HepG2 (cell line): ENCODE results near the gene COPS6. TPM values are rescaled to one million over a fixed set of nuclear protein-coding genes. Genes with fewer than 3 reads are reported as not detected.

ENCODE experiments used
- IRX3 ChIP-seq: sonication (generic); formaldehyde crosslinking; IDR thresholded peaks from 2 replicates; pipeline ENCODE4 v1.8.1; 2023; ENCODE audit warnings: mild to moderate bottlenecking, low read depth, missing genetic modification reagents, borderline replicate concordance
- LCORL ChIP-seq, 2 experiments: fragments of 450-650 bp in 1 of 2; sonication (generic) in 1 of 2; formaldehyde crosslinking in 1 of 2; IDR thresholded peaks; 2 replicates each; pipeline versions ENCODE4 v1.5.0 to v1.6.1; 2017 to 2020; ENCODE audit warnings: antibody characterized with exemption in 1 of 2, missing genetic modification reagents in 1 of 2
- PAX8 ChIP-seq: sonication (generic); formaldehyde crosslinking; IDR thresholded peaks from 2 replicates; pipeline ENCODE4 v1.8.0; 2022; ENCODE audit warnings: mild to moderate bottlenecking, missing genetic modification reagents, borderline replicate concordance
- PHB2 ChIP-seq: fragments of 450-650 bp; IDR thresholded peaks from 2 replicates; pipeline ENCODE4 v1.6.1; 2018; ENCODE audit not compliant: partially characterized antibody
- SIN3B ChIP-seq: fragments of 150-350 bp; IDR thresholded peaks from 2 replicates; pipeline ENCODE4 v1.6.1; 2014; ENCODE audit warnings: low read length
- SMAD1 ChIP-seq: sonication (generic); formaldehyde crosslinking; IDR thresholded peaks from 2 replicates; pipeline ENCODE4 v1.4.0; 2020; ENCODE audit warnings: missing genetic modification reagents, low read depth, mild to moderate bottlenecking, borderline replicate concordance
- SOX13 ChIP-seq, 3 experiments: fragments of 450-650 bp in 1 of 3; sonication (generic) in 1 of 3; formaldehyde crosslinking in 1 of 3; IDR thresholded peaks in 2 of 3; conservative IDR thresholded peaks in 1 of 3; 2 replicates each; pipeline versions ENCODE4 v1.5.0 to v1.6.1; 2016 to 2020; ENCODE audit warnings: antibody characterized with exemption in 1 of 3, mild to moderate bottlenecking in 1 of 3, missing compliant biosample characterization in 1 of 3, missing genetic modification reagents in 1 of 3, moderate library complexity in 1 of 3
- THAP11 ChIP-seq: IDR thresholded peaks from 2 replicates; pipeline ENCODE4 v1.6.1; 2016; ENCODE audit warnings: missing biosample characterization, missing genetic modification reagents
- ZFYVE20 ChIP-seq: sonication (generic); formaldehyde crosslinking; IDR thresholded peaks from 2 replicates; pipeline ENCODE4 v1.8.0; 2023; ENCODE audit warnings: low read depth, mild to moderate bottlenecking, moderate library complexity, missing genetic modification reagents, borderline replicate concordance
- ZNF124 ChIP-seq: sonication (generic); formaldehyde crosslinking; IDR thresholded peaks from 2 replicates; pipeline ENCODE4 v1.4.0; 2020; ENCODE audit warnings: missing genetic modification reagents
- polyA plus RNA-seq, 8 experiments: library from polyadenylated mRNA; depleted of rRNA in 3 of 8; stranded (reverse) in 7 of 8; unstranded in 1 of 8; fragments of >200 nt; fragmentation: Illumina TruSeq in 4 of 8; extraction: Trizol in 4 of 8; gene quantifications; 2 replicates each; pipeline versions ENCODE4 v1.2.1 to v1.2.3, GENCODE V29; 2011 to 2016; ENCODE audit warnings: low read depth in 4 of 8, missing spikeins in 1 of 8, mixed read lengths in 1 of 8; ENCODE audit not compliant: insufficient read depth in 1 of 8
- total RNA-seq, 5 experiments: library from RNA; depleted of rRNA; stranded (reverse); fragments of >200 nt; fragmentation: Illumina TruSeq; extraction: Trizol; gene quantifications; 2 replicates each; pipeline ENCODE4 v1.2.3, GENCODE V29; 2016; ENCODE audit warnings: low read depth in 1 of 5
- TF ChIP-seq, protein P1 (sequence below): sonication (generic); formaldehyde crosslinking; IDR thresholded peaks from 2 replicates; pipeline ENCODE4 v1.4.0; 2020; ENCODE audit warnings: mild to moderate bottlenecking, low read depth, missing genetic modification reagents
- TF ChIP-seq, protein P2 (sequence below): sonication (generic); formaldehyde crosslinking; IDR thresholded peaks from 2 replicates; pipeline ENCODE4 v1.4.0; 2020; ENCODE audit warnings: missing genetic modification reagents
- TF ChIP-seq, protein P3 (sequence below): sonication (generic); formaldehyde crosslinking; IDR thresholded peaks from 2 replicates; pipeline ENCODE4 v1.4.0; 2020; ENCODE audit warnings: missing genetic modification reagents
- TF ChIP-seq, protein P4 (sequence below): sonication (generic); formaldehyde crosslinking; IDR thresholded peaks from 2 replicates; pipeline ENCODE4 v1.4.0; 2020; ENCODE audit warnings: mild to moderate bottlenecking, missing genetic modification reagents
- TF ChIP-seq, protein P5 (sequence below): fragments of 450-650 bp; IDR thresholded peaks from 2 replicates; pipeline ENCODE4 v1.6.1; 2016
- TF ChIP-seq, protein P6 (sequence below): sonication (generic); formaldehyde crosslinking; IDR thresholded peaks from 2 replicates; pipeline ENCODE4 v1.8.0; 2022; ENCODE audit warnings: mild to moderate bottlenecking, missing genetic modification reagents, moderate library complexity
- TF ChIP-seq, protein P7 (sequence below): sonication (generic); formaldehyde crosslinking; IDR thresholded peaks from 2 replicates; pipeline ENCODE4 v1.4.0; 2020; ENCODE audit warnings: mild to moderate bottlenecking, missing genetic modification reagents

COPS6 gene
- total and polyA plus RNA-seq, 2 of the 13 experiments (the other 11 are each of a cell fraction or from before 2014, with no cell fraction given), result 33.4 to 117 TPM

DNA sequence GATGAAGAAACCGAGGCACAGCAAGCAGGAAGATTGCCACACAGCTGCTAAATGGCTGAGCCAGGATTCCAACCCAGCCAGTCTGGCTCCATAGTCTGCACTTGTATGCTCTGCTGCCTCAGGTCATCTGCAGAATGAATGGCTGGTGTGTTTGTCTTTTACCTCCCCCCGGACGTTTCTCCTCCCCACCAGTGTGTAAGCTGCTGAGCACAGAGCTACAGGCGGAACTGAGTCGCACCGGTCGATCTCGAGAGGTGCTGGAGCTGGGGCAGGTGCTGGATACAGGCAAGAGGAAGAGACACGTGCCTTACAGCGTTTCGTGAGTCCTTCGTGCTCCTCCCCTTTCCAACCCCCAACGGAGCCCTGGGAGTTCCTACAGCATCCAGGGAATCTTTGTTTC, 33.3 kb downstream of the COPS6 start (continued):
- TF ChIP-seq SOX13 (IDR thresholded peaks at IDR 0.05), result no peak
- TF ChIP-seq SOX13 (CRISPR knock-in tag; conservative IDR thresholded peaks at IDR 0.05 in 1 of 2, IDR thresholded peaks at IDR 0.05 in 1 of 2), result peak in 1 of 2 experiments; percentile 48; a peak in 1 of 4 replicates
- TF ChIP-seq THAP11 (CRISPR knock-in tag), result peak; percentile 72
- TF ChIP-seq PHB2, result no peak
- TF ChIP-seq, protein P1, sequence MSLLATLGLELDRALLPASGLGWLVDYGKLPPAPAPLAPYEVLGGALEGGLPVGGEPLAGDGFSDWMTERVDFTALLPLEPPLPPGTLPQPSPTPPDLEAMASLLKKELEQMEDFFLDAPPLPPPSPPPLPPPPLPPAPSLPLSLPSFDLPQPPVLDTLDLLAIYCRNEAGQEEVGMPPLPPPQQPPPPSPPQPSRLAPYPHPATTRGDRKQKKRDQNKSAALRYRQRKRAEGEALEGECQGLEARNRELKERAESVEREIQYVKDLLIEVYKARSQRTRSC (CRISPR knock-in tag), result no peak
- TF ChIP-seq SMAD1, result no peak
- TF ChIP-seq ZNF124 (CRISPR knock-in tag), result peak; percentile 29; the same call in 1 of the 2 replicates
- TF ChIP-seq, protein P2, sequence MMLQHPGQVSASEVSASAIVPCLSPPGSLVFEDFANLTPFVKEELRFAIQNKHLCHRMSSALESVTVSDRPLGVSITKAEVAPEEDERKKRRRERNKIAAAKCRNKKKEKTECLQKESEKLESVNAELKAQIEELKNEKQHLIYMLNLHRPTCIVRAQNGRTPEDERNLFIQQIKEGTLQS (CRISPR knock-in tag), result no peak
- TF ChIP-seq LCORL (IDR thresholded peaks at IDR 0.05), result no peak
- no peak for TF ChIP-seq LCORL (CRISPR knock-in tag; IDR thresholded peaks at IDR 0.05)
- TF ChIP-seq SIN3B, result no peak
- TF ChIP-seq, protein P3, sequence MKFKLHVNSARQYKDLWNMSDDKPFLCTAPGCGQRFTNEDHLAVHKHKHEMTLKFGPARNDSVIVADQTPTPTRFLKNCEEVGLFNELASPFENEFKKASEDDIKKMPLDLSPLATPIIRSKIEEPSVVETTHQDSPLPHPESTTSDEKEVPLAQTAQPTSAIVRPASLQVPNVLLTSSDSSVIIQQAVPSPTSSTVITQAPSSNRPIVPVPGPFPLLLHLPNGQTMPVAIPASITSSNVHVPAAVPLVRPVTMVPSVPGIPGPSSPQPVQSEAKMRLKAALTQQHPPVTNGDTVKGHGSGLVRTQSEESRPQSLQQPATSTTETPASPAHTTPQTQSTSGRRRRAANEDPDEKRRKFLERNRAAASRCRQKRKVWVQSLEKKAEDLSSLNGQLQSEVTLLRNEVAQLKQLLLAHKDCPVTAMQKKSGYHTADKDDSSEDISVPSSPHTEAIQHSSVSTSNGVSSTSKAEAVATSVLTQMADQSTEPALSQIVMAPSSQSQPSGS, result peak; percentile 44; the same call in 1 of the 2 replicates
- TF ChIP-seq IRX3 (CRISPR knock-in tag), result no peak
- TF ChIP-seq, protein P4, sequence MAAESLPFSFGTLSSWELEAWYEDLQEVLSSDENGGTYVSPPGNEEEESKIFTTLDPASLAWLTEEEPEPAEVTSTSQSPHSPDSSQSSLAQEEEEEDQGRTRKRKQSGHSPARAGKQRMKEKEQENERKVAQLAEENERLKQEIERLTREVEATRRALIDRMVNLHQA (CRISPR knock-in tag), result no peak
- TF ChIP-seq, protein P5, sequence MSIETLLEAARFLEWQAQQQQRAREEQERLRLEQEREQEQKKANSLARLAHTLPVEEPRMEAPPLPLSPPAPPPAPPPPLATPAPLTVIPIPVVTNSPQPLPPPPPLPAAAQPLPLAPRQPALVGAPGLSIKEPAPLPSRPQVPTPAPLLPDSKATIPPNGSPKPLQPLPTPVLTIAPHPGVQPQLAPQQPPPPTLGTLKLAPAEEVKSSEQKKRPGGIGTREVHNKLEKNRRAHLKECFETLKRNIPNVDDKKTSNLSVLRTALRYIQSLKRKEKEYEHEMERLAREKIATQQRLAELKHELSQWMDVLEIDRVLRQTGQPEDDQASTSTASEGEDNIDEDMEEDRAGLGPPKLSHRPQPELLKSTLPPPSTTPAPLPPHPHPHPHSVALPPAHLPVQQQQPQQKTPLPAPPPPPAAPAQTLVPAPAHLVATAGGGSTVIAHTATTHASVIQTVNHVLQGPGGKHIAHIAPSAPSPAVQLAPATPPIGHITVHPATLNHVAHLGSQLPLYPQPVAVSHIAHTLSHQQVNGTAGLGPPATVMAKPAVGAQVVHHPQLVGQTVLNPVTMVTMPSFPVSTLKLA, result 0 out of 2 replicates have a peak, but pooled peaks have one; percentile 9
- TF ChIP-seq, protein P6, sequence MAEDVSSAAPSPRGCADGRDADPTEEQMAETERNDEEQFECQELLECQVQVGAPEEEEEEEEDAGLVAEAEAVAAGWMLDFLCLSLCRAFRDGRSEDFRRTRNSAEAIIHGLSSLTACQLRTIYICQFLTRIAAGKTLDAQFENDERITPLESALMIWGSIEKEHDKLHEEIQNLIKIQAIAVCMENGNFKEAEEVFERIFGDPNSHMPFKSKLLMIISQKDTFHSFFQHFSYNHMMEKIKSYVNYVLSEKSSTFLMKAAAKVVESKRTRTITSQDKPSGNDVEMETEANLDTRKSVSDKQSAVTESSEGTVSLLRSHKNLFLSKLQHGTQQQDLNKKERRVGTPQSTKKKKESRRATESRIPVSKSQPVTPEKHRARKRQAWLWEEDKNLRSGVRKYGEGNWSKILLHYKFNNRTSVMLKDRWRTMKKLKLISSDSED (CRISPR knock-in tag), result no peak
- TF ChIP-seq PAX8 (CRISPR knock-in tag), result no peak
- TF ChIP-seq, protein P7, sequence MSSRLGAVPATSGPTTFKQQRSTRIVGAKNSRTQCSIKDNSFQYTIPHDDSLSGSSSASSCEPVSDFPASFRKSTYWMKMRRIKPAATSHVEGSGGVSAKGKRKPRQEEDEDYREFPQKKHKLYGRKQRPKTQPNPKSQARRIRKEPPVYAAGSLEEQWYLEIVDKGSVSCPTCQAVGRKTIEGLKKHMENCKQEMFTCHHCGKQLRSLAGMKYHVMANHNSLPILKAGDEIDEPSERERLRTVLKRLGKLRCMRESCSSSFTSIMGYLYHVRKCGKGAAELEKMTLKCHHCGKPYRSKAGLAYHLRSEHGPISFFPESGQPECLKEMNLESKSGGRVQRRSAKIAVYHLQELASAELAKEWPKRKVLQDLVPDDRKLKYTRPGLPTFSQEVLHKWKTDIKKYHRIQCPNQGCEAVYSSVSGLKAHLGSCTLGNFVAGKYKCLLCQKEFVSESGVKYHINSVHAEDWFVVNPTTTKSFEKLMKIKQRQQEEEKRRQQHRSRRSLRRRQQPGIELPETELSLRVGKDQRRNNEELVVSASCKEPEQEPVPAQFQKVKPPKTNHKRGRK (CRISPR knock-in tag), result no peak
- no peak for TF ChIP-seq ZFYVE20 (CRISPR knock-in tag)
